ENCODE data around the gene USB1.

USB1 gene

DNA sequence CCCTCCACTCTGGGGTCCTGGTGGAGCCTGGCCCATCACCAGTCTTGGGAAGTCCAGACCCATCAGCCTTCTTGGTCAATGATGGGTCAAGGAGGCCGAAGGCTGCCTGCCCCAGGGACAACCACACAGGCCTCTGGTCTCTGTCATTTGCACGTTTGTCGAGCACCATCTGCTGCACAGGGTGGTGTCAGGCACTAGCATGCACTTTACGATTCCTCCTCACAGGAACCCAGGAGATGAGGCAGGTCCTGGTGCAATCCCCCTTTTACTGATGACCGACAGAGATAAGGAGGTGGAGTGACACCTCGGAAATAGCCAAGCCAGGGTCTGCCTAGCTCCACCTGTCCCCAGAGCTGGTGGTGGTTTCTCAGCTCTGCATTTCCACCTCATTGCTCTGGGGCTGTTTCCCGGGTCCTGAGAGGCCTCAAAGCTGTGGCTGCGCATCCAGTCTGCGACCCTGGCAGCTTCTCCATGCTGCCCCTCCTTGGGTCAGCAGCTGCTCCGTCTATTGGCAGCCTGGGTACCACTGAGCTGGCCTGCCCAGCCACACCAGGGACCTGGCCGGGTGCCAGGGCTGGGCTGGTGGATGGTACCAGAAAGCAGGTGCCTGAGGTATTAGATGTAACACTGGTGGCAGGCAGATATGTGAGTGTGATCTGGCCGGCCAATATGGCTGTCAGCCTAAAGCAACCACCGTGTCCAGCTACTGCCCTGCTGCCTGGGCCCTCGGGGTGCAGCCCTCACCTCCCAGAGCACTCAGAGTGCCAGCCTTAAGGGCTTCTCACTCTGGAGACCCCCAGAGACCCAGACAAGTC is 34.4 kb downstream of the USB1 start:
- no peak for DNase-seq

DNA sequence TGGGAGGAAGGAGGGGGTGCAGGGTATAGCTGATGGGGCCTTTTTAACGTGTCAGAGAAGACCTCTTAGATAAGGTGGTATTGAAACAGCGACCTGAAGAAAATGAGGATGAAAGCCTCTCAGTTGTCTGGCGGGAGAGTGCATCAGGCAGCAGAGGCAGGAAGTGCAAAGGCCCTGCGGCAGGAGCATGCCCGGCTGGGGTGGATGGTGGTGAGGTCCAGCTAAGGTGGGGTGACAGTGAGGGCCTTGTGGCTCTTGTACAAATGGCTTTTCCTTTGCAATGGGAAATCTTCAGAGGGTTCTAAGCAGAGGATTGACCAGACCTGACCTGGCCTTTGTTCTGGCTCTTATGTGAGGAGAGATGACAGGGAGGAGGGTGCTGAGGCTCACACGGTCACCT is 35.7 kb downstream of the USB1 start:
- DNase-seq: no peak

DNA sequence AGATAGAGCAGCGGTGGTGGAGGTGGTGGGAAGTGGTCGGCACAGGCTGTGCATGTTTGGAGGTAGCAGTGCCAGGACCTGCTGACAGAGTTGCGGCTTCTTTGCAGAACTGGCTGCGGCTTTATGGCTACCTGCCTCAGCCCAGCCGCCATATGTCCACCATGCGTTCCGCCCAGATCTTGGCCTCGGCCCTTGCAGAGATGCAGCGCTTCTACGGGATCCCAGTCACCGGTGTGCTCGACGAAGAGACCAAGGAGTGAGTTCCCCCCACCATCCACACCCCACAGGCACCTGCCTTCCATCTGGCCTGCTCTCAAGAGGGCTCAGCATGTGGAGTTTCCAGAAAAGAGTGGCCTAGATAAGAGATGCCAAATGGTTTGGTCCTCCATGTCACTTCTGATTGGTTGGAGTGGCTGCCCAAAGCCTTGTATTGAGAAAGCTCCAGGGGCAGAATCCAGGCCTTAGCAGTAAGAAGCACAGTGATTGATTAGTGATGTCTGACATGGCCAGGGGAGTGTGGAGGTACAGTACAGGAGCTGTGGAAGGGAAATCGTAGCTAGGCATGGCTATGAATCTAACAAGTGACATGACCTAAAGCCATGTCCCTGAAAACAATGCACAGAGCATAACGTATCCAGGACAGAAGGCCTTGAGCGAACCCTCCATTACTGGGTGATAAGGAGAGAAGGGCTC is 36.3 kb downstream of the USB1 start:
- DNase-seq: no peak

DNA sequence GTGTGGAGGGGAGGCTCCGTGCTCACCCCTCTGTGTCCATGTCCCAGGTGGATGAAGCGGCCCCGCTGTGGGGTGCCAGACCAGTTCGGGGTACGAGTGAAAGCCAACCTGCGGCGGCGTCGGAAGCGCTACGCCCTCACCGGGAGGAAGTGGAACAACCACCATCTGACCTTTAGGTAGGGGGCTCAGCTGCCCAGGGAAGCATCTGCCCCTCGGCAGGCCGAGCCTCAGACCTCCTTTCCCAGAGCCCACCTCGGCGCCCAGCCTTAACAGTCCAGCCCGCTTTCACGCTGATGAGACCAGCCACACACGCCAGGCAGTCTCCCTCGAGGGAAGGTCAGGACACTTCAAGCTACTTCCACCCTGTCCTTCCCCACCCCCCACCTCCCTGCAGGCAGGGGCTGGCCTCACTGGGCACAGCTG is 37.0 kb downstream of the USB1 start:
- no peak for DNase-seq

DNA sequence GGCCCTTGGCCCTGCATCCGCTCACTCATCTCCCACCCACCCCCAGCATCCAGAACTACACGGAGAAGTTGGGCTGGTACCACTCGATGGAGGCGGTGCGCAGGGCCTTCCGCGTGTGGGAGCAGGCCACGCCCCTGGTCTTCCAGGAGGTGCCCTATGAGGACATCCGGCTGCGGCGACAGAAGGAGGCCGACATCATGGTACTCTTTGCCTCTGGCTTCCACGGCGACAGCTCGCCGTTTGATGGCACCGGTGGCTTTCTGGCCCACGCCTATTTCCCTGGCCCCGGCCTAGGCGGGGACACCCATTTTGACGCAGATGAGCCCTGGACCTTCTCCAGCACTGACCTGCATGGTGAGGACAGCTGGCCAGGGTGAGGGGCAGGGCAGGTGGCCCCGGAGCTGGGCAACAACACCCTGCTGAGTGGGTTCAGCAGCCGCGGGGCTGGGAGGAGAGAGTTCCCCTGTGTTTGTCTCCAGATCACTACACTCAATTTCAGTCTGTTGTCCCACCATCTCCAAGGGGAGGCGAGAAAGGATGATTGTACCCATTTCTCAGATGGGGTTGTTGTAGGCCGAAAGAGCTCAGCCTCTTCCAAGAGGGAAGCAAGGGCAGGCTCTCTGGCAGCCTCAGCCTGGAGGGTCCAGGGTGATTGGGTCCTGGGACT is 38.8 kb downstream of the USB1 start:
- DNase-seq: no peak

DNA sequence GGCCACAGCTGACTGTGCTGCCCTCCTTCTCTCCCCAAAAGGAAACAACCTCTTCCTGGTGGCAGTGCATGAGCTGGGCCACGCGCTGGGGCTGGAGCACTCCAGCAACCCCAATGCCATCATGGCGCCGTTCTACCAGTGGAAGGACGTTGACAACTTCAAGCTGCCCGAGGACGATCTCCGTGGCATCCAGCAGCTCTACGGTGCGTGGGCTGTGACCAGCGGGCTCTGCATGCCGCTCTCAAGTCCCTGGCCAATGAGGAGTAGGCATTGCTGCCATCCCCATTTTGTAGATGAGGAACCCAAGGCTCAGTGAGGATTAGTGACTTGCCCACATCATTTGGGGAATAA is 39.3 kb downstream of the USB1 start:
- no peak for DNase-seq

DNA sequence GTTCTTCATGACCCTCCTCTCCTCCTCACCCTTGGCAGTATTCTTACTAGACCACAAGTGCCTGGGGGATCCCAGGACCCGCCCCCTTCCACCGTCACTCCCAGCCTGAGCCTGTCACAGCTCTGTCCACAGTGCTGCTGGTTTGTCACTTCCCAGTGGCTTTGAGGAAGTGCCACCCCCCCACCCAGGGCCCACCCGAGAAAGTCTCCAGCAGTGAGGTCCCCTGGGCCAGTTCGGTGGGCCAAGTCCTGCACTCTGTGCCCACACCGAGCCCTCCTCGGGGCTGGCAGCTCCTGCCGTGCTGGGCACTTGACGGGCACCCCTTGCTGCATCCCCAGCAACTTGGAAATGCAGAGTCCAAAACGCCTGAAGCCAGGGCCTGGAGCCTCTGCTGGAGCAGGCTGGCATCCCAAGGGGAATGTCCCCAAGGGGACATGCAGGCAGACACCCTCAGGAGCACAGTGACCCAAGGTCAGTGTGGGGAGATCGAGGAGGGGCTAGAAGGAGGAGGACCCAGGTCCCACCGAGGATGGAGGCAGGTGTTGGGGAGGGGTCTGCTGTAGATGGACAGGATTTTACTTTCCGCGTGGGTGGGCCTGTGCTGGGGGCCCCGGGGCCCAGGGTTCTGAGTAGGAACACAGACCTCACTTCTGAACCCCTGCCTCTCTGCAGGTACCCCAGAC is 39.9 kb downstream of the USB1 start:
- DNase-seq: no peak

DNA sequence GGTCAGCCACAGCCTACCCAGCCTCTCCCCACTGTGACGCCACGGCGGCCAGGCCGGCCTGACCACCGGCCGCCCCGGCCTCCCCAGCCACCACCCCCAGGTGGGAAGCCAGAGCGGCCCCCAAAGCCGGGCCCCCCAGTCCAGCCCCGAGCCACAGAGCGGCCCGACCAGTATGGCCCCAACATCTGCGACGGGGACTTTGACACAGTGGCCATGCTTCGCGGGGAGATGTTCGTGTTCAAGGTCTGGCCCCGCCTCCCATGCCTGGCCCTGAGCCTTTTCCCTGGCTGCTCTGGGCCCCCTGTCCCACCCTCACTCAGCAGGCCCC is 40.4 kb downstream of the USB1 start:
- DNase-seq: no peak

DNA sequence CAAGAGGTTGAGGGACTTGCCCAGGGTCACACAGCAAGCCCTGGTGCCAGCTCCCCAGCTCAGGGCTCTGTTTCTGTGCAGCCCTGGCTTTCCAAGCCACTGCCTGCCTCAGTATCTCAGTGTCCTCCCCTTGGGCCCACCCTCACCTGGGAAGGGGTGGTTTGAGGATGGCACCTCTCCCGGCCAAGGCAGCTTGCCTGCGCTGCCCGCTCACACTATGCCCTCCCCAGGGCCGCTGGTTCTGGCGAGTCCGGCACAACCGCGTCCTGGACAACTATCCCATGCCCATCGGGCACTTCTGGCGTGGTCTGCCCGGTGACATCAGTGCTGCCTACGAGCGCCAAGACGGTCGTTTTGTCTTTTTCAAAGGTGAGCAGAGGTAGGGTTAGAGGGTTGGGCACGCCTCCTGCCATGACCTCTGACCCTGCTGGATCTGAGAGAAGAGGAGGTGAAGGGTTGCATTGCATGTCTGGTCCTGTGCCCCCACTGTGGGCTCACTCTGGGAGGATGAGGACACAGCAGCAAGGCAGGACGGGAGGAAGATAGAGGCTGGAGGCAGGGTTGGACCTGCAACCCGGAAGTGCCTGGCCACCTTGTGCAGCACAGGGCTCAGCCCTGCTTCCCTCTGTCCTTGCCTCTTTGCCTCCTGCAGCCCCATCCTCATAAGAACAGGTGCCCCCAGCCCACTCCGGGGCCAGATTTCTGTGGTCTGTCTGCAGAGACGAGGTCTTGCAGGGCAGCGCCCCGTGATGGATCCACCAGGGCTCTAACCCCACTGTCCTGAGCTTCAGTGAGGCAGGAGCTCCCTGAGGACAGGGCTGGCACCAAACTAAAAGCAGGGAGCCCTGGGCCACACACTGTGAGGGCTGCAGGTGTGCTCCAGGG is 41.0 kb downstream of the USB1 start:
- no peak for DNase-seq

DNA sequence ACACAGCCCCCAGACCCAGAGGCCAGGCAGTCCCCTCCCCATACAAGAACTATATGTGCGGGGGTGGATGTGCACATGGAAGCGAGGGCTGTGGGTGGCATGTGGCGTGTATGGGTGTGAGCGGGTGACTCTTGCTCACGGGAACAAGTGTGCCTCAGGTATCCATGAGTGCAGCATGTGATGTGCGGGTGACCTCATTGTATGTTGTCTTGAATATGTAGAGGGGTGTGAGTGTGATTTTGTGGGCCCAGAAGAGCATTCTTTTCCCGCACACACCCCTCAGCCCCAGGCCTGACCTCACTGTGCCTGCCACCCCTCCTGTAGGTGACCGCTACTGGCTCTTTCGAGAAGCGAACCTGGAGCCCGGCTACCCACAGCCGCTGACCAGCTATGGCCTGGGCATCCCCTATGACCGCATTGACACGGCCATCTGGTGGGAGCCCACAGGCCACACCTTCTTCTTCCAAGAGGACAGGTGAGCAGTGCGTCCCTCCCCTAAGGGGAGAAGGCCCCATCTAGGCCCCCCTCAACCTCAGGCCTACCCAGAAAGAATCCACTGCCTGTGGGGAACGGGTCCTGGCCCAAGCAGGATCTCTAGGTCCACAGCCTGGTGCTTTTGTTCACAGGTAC is 41.8 kb downstream of the USB1 start:
- DNase-seq: no peak

DNA sequence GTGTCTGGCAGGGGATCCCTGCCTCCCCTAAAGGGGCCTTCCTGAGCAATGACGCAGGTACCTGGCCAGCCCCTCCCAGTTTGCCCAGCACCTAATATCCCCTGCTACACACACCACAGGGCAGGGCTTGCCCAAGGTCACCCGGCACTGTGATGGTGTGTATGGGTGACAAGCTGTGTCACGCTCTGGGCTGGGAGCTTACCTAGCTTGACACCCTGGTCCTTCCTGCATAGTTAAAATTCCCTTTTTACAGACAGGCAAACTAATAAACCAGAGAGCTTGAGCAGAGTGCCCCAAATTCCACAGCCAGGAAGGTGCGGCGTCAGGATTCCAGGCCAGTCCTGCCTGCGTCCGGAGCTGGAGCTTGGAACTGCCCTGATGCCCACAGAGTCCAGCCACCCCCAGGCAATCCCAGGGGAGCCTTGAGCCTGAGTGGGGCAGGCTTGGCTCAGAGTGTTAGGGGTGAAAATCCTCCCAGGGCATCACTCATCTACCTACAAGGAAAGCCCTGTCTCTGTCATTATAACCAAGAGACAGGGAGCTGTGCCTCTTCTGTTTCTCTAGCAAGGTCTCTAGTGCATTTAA is 42.5 kb downstream of the USB1 start:
- DNase-seq: no peak

DNA sequence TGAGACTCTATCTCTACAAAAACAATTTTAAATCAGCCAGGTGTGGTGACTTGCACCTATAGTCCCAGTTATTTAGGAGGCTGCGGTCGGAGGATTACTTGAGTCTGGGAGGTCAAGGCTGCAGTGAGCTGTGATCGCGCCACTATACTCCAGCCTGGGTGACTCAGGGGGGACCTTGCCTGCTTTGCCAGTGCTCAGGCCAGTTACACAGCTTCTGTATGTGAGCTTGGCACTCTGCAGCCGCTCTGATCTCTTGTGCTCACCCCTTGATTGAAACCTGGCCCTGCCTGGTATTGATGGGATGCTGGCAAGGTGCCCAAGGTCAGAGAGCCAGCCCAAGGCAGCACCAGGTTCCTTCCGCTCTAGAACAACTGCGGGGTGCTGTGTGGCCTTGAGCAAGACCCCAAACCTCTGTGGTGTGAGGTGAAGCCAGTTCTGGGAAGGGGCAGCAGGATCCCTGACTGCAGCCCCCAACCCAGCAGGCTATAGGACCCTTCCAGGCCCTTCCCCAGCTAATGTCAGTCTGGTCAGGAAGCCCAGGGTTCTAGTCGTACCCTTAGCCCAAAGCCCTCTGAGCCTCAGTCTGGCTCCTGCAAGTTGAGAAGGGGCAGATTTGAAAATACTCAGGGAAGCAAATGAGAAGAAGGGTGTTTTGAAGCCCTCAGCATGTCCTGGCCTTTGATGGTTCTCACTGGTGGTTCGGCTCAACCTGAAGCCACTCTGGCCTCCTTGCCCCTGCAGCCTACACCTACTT is 43.2 kb downstream of the USB1 start:
- DNase-seq: no peak

DNA sequence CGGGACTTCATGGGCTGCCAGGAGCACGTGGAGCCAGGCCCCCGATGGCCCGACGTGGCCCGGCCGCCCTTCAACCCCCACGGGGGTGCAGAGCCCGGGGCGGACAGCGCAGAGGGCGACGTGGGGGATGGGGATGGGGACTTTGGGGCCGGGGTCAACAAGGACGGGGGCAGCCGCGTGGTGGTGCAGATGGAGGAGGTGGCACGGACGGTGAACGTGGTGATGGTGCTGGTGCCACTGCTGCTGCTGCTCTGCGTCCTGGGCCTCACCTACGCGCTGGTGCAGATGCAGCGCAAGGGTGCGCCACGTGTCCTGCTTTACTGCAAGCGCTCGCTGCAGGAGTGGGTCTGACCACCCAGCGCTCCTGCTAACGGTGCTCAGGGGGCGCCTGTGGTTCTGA is 43.9 kb downstream of the USB1 start:
- DNase-seq: no peak

DNA sequence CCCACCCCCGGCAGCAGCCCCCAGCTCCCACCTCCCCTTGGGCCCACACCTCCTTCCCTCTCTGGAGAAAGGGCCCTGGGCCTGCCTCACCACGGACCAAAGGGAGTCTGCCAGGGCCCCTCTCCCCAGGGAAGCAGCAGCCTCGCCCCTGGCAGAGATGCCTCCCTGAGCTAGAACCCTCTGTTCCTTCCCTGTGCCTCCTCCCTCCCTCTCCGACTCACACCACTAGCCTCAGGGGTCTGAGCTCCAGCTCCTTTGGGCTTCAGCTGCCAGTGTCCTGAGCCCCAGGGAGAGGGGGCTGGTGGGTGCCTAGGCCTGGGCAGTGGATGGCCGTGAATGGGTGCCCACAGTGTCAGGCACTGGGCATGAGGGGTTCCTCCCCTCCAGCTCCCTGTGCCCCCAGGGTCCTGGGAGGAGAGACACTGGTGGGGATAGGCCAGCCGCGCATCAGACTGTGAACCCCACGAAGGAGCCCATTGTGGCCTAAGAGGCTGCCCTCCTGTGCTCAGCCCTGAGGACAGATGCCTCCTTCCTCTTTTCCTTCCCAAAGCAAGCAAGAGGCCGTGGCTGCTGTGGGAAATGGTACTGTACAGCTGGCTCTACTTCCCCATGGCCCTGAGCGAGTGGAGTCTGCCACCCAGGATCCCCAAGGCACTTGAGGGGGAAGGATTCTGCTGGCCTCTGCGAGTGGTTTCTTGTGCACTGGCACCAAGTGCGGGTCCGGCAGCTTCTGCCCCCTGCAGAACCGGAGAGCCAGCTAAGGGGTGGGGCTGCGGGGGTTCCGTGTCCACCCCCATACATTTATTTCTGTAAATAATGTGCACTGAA is 45.1 kb downstream of the USB1 start:
- no peak for DNase-seq

DNA sequence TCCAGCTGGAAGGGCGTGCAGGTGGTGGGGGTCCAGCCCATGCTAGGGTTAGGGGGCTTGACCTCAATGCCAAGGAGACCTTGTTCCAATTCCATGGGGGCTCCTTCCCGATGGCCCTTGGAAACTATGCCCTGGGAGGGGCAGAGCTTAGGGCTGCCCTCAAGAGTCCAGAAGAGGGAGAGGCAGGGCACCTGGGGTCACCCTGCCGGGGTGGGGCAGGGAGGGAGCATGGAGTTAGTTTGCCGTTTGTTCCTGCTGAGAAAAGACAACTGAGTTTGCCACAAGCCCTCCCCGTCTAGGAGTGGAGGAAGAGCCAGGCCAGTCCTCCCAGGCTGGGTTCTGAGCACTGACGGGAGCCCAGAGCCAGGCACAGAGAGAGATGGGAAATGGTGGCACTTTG is 45.7 kb downstream of the USB1 start:
- DNase-seq: no peak

DNA sequence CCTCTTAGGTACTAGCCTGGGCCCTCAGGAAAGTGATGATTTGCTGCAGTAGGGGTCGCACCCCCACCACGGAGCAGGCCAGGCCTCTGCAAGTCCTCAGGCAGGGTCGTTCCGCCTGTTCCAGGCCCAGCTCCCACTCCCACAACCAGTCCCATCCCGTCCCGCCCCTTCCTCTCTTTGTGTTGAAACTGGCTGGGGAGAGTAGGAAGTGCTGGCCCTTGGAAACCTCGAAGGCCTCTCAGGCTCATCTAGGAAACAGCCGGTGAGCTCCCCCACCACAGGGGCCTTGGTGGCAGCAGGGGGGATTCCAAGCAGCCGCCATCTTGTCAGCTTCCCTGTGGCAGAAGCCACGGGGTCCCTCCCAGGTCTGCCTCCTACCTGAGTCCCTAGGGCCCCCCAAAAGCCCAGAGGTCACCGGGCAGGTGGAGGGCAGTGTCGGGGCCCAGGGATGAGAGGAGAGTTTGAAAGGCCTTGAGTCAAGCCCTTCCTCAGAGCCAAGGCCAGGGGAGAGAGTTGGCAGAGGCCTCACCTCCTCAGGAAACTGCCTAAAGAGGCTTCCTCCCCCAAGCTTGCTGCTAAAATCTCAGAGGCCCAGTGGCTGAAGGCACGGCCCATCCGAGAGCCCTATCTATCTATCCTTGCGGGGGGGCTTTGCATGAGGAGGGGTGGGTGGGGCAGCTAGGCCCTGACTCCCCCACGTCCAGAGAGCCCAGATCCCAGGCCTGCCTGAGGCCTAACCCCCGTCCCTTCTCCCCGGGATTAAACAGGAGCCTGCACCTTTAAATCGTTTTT is 46.5 kb downstream of the USB1 start:
- DNase-seq: no peak

DNA sequence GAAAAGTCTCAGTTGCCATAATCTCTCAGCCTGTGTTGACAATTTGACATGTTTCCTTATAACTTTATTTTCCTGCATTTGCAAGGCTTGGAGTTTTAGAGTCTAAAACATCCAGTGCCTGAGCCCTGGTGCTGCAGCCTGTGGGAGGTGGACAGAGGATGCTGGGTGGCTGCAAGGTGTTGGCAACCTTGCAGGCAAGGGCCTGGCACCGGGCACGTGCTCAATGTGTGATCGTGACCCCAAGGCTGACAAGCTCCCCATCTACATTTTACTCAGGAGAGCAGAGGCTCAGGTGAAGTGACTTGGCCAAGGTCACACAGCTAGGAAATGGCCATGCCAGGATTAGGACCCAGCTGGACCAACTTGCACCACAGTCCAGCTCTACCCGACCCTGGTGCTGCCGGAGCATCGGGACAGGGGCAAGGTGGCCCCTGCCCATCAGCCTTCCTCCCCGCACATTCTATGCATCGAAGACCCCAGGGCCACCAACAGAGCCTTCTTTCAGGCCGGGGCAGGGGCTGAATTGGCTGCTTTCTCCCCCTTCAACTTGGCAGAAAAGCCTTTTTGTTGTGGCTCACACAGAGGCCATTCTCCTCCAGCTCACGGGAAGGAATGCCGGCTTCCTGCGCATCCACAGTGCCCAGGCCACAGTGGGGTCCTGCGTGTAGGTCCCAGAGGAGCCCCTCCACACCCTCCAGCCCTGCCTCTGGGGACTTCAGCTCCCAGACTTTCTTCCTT is 47.5 kb downstream of the USB1 start:
- DNase-seq: no peak

Data from effector CD4-positive, alpha-beta T cell (primary cell).